ENCODE data around the gene TNS1. TPM values are rescaled to one million over a fixed set of nuclear protein-coding genes. Genes with fewer than 3 reads are reported as not detected.

The TNS1 gene
- total and polyA plus RNA-seq, 9 of the 15 experiments (the other 6 are each of a cell fraction or from before 2014, with no cell fraction given), result 0.13 to 2.7 (median 0.77) TPM

GRCh38 chr2:217918308-217919024, 84.3 kb downstream of the TNS1 start:
- Histone ChIP-seq H2AFZ (ENCODE audit: low read depth, low read length) (no peak overlapping the region), H3K9ac (ENCODE audit: insufficient read depth in 1 of 2, low read depth in 2 of 2, low read length in 2 of 2) (no peak overlapping the region), H3K36me3 (ENCODE audit: control insufficient read depth, insufficient read depth, low read length) (no peaks in the 10 kb centered on the region), H3K79me2 (ENCODE audit: control insufficient read depth, insufficient read depth, low read length) (no peaks in the 10 kb centered on the region), H3K9me3 (replicated peaks; ENCODE audit: control insufficient read depth, insufficient read depth, low read depth, low read length) (no peaks in the 10 kb centered on the region), H3K4me3 (no peak overlapping the region), H3K9me1 (ENCODE audit: control insufficient read depth, insufficient read depth, low read length) (no peaks in the 10 kb centered on the region), H3K4me1 (replicated peaks in 1 of 2; ENCODE audit: control insufficient read depth in 2 of 2, insufficient read depth in 2 of 2, low read length in 2 of 2) (no peaks in the 10 kb centered on the region; a peak in 1 of 5 replicates), H3K27ac (ENCODE audit: extremely low read depth, low read depth, low read length) (no peak overlapping the region), H3K4me2 (ENCODE audit: insufficient read depth, low read length) (no peak overlapping the region), H3K27me3 (ENCODE audit: control insufficient read depth in 2 of 2, insufficient read depth in 2 of 2, low read length in 2 of 2) (peaks cover 7 to 68% of the 10 kb centered on the region in 2 experiments; a peak in 3 of 5 replicates), H4K20me1 (replicated peaks; ENCODE audit: control insufficient read depth, insufficient read depth, low read length) (peaks cover 6% of the 10 kb centered on the region; the same call in 1 of the 2 replicates)
- DNase-seq (ENCODE audit: extremely low read depth in 1 of 4, low spot score in 3 of 4) (peak in 3 of 4 experiments; percentile 26 to 39 (median 33)), FAIRE-seq (no peak), ATAC-seq (peak; percentile 80)
- CTCF ChIA-PET (ENCODE audit: low intra/inter-chr PET ratio), result interaction anchor here (0.6 kb wide), 1 partner anchor 119 kb away, joined by 3 read pairs; no protein-coding TSS in a partner anchor
- TF ChIP-seq ZNF263 (CRISPR knock-in tag; IDR thresholded peaks at IDR 0.05; ENCODE audit: borderline replicate concordance), result peak; percentile 89
- no peak for TF ChIP-seq CREB3L1 (IDR thresholded peaks at IDR 0.05; ENCODE audit: borderline replicate concordance, low read depth)
- TF ChIP-seq CTCF (IDR thresholded peaks at IDR 0.05 in 2 of 3, conservative IDR thresholded peaks at IDR 0.05 in 1 of 3; ENCODE audit: insufficient read depth in 2 of 3, low read depth in 1 of 3, low read length in 3 of 3), result peak; percentile 27 to 29 (median 28); a peak in 4 of 6 replicates
- intact Hi-C loops (cut with micrococcal nuclease), result loop anchor here (10.0 kb wide), 2 partner anchors 66 to 146 kb away; partner anchors contain the start of gene RUFY4
- POLR2A ChIA-PET, result no interaction called here
- 0% methylated on average over 10 of the region's 20 CpGs for WGBS (ENCODE audit: insufficient coverage, low coverage, missing lambda C conversion rate)
- no TSS peak for BruUV-seq (replicated peaks)
- in situ Hi-C loops (cut with MboI), result no loop called here

Measured in K562 (cell line).